Choroid plexus epithelial cell (primary cell): ENCODE measurements around the gene GBF1.

ENCODE experiments used
- DNase-seq: peaks from one replicate; pipeline ENCODE4 v3.0.0-alpha.2; 2010; ENCODE audit warnings: low read depth
- H3K4me3 ChIP-seq: 2 replicates; pipeline ENCODE4 v1.5.1; 2011; ENCODE audit warnings: low read depth, mild to moderate bottlenecking, control low read depth, low read length, moderate library complexity
- TF ChIP-seq, protein P1 (sequence below): conservative IDR thresholded peaks from 2 replicates; pipeline ENCODE4 v1.5.1; 2011; ENCODE audit warnings: low read depth, mild to moderate bottlenecking, control low read depth, inconsistent platforms, low read length, moderate library complexity

Gene GBF1

DNA sequence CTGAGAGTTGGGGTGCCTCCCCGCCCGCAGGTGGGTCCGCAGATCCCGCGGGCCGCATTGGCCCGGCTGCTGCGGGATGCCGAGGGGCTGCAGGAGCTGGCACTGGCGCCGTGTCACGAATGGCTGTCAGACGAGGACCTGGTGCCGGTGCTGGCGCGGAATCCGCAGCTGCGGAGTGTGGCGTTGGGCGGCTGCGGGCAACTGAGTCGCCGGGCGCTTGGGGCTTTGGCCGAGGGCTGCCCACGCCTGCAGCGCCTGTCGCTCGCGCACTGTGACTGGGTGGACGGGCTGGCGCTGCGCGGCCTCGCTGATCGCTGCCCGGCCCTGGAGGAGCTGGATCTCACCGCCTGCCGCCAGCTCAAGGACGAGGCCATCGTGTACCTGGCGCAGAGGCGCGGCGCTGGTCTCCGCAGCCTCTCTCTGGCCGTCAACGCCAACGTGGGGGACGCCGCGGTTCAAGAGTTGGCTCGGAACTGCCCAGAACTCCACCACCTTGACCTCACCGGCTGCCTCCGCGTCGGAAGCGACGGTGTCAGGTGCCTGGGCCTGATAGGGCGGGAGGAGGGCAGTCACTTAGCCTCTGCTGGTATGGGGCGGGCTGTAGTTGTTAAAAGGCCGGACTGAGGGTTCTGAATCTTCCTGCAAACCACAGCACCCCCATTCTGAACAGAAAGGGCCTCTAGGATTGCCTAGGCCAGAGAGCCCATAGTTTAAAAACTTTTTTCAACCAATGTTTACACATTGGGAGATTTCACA, 176.6 kb downstream of the GBF1 start:
- H3K4me3 ChIP-seq, result peak overlapping the region; percentile 86
- DNase-seq, result peak; percentile 24
- TF ChIP-seq, protein P1, sequence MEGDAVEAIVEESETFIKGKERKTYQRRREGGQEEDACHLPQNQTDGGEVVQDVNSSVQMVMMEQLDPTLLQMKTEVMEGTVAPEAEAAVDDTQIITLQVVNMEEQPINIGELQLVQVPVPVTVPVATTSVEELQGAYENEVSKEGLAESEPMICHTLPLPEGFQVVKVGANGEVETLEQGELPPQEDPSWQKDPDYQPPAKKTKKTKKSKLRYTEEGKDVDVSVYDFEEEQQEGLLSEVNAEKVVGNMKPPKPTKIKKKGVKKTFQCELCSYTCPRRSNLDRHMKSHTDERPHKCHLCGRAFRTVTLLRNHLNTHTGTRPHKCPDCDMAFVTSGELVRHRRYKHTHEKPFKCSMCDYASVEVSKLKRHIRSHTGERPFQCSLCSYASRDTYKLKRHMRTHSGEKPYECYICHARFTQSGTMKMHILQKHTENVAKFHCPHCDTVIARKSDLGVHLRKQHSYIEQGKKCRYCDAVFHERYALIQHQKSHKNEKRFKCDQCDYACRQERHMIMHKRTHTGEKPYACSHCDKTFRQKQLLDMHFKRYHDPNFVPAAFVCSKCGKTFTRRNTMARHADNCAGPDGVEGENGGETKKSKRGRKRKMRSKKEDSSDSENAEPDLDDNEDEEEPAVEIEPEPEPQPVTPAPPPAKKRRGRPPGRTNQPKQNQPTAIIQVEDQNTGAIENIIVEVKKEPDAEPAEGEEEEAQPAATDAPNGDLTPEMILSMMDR, result no peak

DNA sequence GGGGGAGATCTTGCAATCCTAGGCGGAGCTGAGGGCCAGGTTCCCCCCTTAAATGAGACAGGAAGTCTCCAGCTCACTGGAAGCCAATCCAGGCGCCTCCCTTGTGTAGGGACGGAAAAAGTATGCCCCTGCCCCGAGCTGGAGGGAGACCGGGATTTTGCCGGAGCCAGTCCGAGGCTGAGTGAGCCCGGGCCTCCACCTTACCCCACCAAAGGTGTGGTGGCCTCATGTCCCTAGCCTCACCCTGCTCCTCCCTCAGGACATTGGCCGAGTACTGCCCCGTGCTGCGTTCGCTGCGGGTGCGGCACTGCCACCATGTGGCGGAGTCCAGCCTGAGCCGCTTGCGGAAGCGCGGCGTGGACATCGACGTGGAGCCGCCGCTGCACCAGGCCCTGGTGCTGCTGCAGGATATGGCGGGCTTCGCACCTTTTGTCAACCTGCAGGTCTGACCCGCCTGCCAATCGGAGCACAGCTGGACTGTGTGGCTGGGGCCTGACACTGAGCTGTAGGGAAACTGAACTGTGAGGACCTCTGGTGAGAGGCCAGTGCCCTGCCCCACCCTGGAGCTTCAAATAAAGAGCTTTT, 177.3 kb downstream of the GBF1 start:
- peak overlapping the region; percentile 86 for H3K4me3 ChIP-seq
- TF ChIP-seq, protein P1, result peak; percentile 86
- DNase-seq, result peak; percentile 78

DNA sequence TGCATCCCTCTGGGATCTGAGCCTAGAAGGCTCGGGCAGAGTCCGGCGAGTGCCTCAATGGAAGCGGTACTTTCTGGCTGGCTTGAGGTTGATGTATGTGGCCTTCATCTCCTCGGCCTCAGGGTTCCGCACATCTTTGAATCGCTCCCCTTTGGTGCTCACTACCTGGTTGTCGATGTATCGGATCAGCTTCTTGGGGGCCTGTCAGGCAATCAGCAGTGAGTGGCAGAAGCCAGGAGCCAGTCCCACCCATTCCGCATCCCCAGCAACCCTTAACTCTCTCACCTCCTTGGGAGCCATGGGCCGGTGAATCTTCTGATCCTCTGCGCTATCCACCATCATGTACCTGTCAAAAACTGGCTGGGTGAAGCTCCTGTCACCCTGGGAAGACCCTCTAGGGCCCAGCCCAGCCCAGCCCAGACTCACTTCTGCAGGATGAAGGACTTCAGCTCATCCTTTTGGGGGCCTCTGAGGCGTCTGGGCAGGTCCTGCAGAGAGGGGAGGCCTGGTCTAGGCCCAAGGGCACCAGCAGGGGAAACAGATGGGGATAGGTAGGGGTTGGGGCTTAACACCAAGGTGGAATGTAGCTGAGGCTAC, 178.1 kb downstream of the GBF1 start:
- H3K4me3 ChIP-seq, result no peak overlapping the region
- no peak for DNase-seq
- TF ChIP-seq, protein P1, result no peak

DNA sequence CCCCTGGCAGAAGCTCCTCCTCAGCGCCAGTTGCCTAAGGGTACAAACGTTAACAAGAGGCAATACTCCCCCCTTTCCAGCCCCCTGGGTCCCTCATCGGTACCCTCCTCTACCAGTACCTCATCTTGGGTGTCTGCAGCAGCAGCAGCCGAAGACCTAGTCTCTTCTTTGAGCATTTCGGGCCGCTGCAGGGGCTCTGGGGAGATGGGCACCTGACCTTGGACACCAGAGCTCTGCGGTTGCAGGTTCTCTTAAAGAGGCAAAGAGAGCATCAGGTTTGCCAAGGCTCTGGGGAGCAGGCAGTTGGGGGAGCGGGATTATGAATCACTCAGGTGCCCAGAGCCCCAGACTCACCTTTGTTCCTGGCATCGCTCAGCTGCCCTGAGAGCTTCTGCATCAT, 178.8 kb downstream of the GBF1 start:
- H3K4me3 ChIP-seq, result no peak overlapping the region
- TF ChIP-seq, protein P1, result no peak
- DNase-seq, result no peak

DNA sequence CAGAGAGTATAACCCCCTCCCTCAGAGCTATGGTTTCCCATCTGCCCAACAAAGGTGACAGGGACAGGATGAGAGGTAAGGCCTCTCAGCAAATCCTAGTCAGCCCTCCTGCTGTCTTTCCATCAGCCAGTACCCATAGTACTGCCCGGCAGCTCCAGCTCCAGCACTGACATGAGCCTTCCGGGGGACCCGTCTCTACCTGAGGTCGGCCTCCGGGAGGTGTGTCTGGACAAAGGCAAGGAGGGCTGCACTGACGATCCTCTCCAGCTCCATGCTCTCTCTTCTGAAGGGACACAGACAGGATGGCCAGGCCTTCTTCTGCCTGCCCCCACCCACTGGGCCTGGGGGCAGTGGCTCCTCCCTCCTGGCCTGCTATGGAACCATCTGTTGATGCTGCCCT, 179.6 kb downstream of the GBF1 start:
- no peak for DNase-seq
- no peak overlapping the region for H3K4me3 ChIP-seq
- TF ChIP-seq, protein P1, result no peak

DNA sequence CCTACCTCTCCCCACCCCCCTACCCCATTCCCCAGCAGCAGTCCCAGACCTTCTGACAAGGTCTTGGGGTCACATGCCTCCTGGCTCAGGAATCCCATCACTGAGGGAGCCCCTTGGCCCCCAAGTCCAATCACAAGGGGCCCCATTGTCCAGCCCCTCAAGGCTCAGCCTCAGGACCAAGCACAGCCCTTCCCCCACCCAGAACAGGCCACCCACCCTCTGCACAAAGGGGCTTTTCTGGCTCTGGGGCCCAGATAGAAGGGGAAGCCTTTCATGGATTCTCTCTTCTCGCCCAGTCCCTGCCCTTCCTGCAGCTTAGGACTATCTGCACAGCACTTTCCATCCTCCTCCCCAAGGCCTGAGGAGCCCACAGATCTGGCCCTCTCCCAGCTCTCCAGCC, 180.1 kb downstream of the GBF1 start:
- H3K4me3 ChIP-seq, result no peak overlapping the region
- DNase-seq, result no peak
- TF ChIP-seq, protein P1, result no peak
